Mucosa of gallbladder (tissue), 1 donor: ENCODE data around the gene THSD4. TPM values are rescaled to one million over a fixed set of nuclear protein-coding genes. Genes with fewer than 3 reads are reported as not detected.

Source experiments
- DNase-seq: peaks from one replicate; pipeline ENCODE4 v3.0.0-alpha.2; 2020; ENCODE audit warnings: low spot score
- total RNA-seq: library from RNA; stranded (reverse); gene quantifications from one replicate; pipeline ENCODE4 v1.2.1, GENCODE V29; 2021
- donor health status: DM: no; HTN: no; CAD: no.

THSD4 gene
- total RNA-seq, 1 donor from 2014 or later: 71.2 TPM

- no peak for DNase-seq
Measured at GRCh38 chr15:71781179-71781964, 666.1 kb downstream of the THSD4 start.

GRCh38 chr15:71781965-71782265 lies 666.6 kb downstream of the THSD4 start:
- DNase-seq: no peak

GRCh38 chr15:71782422-71783165 lies 667.3 kb downstream of the THSD4 start:
- no peak for DNase-seq

GRCh38 chr15:71784719-71785118 lies 669.4 kb downstream of the THSD4 start:
- DNase-seq: no peak

GRCh38 chr15:71785996-71786395 lies 670.7 kb downstream of the THSD4 start:
- DNase-seq: no peak

GRCh38 chr15:71786673-71787072 lies 671.4 kb downstream of the THSD4 start:
- DNase-seq: no peak

- peak; percentile 47 for DNase-seq
Measured at GRCh38 chr15:71788646-71789579, 673.6 kb downstream of the THSD4 start.

GRCh38 chr15:71789616-71790015 lies 674.3 kb downstream of the THSD4 start:
- DNase-seq: no peak

GRCh38 chr15:71790081-71790480 lies 674.8 kb downstream of the THSD4 start:
- peak; percentile 43 for DNase-seq

- DNase-seq: no peak
Measured at GRCh38 chr15:71791975-71792374, 676.7 kb downstream of the THSD4 start.

- no peak for DNase-seq
Measured at GRCh38 chr15:71792521-71792920, 677.2 kb downstream of the THSD4 start.

- no peak for DNase-seq
Measured at GRCh38 chr15:71798641-71799040, 683.4 kb downstream of the THSD4 start.

GRCh38 chr15:71800190-71800589 lies 684.9 kb downstream of the THSD4 start:
- DNase-seq: no peak

- DNase-seq: peak; percentile 61
Measured at GRCh38 chr15:71800835-71801745, 685.8 kb downstream of the THSD4 start.

- no peak for DNase-seq
Measured at GRCh38 chr15:71801935-71802655, 686.8 kb downstream of the THSD4 start.

- DNase-seq: no peak
Measured at GRCh38 chr15:71802770-71803169, 687.5 kb downstream of the THSD4 start.

- DNase-seq: no peak
Measured at GRCh38 chr15:71804226-71804625, 689.0 kb downstream of the THSD4 start.

GRCh38 chr15:71804695-71805470 lies 689.6 kb downstream of the THSD4 start:
- no peak for DNase-seq

- DNase-seq: no peak
Measured at GRCh38 chr15:71806452-71806931, 691.2 kb downstream of the THSD4 start.
